GM18526 (cell line): ENCODE results near the gene ANKUB1.

Source experiments
- POLR2A ChIP-seq: IDR thresholded peaks from 3 replicates; pipeline ENCODE4 v1.6.1; 2011; ENCODE audit not compliant: insufficient read length; ENCODE audit errors: extremely low read depth

The ANKUB1 gene

GRCh38 chr3:149792452-149793270 lies at the start of gene ANKUB1:
ANKUB1 (minus strand) TSS chr3:149792554; CDS start chr3:149792366, 188 bp downstream.
- TF ChIP-seq POLR2A = no peak

GRCh38 chr3:149839896-149840295 lies 47.5 kb upstream of the ANKUB1 start:
- no peak for TF ChIP-seq POLR2A

- TF ChIP-seq POLR2A = no peak
Observed at GRCh38 chr3:149833241-149833640, 40.9 kb upstream of the ANKUB1 start.

- TF ChIP-seq POLR2A = no peak
Observed at GRCh38 chr3:149832086-149832485, 39.7 kb upstream of the ANKUB1 start.

- no peak for TF ChIP-seq POLR2A
Observed at GRCh38 chr3:149831321-149831720, 39.0 kb upstream of the ANKUB1 start.

- no peak for TF ChIP-seq POLR2A
Observed at GRCh38 chr3:149830902-149831301, 38.5 kb upstream of the ANKUB1 start.

GRCh38 chr3:149828390-149828789 lies 36.0 kb upstream of the ANKUB1 start:
- TF ChIP-seq POLR2A = no peak

- no peak for TF ChIP-seq POLR2A
Observed at GRCh38 chr3:149826636-149827035, 34.3 kb upstream of the ANKUB1 start.

GRCh38 chr3:149820183-149820582 lies 27.8 kb upstream of the ANKUB1 start:
- no peak for TF ChIP-seq POLR2A

- no peak for TF ChIP-seq POLR2A
Observed at GRCh38 chr3:149819432-149819831, 27.1 kb upstream of the ANKUB1 start.

GRCh38 chr3:149816986-149817385 lies 24.6 kb upstream of the ANKUB1 start:
- no peak for TF ChIP-seq POLR2A

- no peak for TF ChIP-seq POLR2A
Observed at GRCh38 chr3:149816311-149816710, 24.0 kb upstream of the ANKUB1 start.

- no peak for TF ChIP-seq POLR2A
Observed at GRCh38 chr3:149815728-149816127, 23.4 kb upstream of the ANKUB1 start.

GRCh38 chr3:149815321-149815720 lies 23.0 kb upstream of the ANKUB1 start:
- TF ChIP-seq POLR2A = no peak

- no peak for TF ChIP-seq POLR2A
Observed at GRCh38 chr3:149813367-149814281, 21.3 kb upstream of the ANKUB1 start.
